Measurements from ENCODE around the gene SLC22A12.

DNA sequence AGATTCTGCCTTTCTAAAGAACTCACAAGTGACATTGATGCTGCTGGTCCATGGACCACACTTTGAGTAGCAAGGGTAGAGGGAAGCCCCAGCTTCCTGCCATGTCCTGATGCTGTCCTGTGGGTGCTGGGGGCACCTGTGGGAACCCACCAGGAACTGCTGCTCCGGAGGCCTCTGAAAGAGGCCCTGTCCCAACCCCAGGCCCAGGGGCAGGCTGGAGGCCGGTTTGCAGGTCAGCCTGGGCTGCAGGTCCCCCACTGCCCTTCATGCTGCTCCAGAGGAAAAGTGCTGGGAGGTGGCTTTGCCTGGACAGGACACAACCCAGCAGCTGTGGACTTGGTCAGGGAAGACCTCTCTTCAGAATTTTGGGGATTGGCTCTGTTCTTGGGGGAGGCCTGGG is 44.8 kb upstream of the SLC22A12 start:
- TF ChIP-seq, protein P1, sequence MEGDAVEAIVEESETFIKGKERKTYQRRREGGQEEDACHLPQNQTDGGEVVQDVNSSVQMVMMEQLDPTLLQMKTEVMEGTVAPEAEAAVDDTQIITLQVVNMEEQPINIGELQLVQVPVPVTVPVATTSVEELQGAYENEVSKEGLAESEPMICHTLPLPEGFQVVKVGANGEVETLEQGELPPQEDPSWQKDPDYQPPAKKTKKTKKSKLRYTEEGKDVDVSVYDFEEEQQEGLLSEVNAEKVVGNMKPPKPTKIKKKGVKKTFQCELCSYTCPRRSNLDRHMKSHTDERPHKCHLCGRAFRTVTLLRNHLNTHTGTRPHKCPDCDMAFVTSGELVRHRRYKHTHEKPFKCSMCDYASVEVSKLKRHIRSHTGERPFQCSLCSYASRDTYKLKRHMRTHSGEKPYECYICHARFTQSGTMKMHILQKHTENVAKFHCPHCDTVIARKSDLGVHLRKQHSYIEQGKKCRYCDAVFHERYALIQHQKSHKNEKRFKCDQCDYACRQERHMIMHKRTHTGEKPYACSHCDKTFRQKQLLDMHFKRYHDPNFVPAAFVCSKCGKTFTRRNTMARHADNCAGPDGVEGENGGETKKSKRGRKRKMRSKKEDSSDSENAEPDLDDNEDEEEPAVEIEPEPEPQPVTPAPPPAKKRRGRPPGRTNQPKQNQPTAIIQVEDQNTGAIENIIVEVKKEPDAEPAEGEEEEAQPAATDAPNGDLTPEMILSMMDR (IDR thresholded peaks at IDR 0.05) = no peak
- TF ChIP-seq EP300 (IDR thresholded peaks at IDR 0.05) (no peak), POLR2AphosphoS5 (IDR thresholded peaks at IDR 0.05) (no peak)
